GM13976 (cell line): ENCODE measurements around the gene TMEM217.
"Not testable (repeated sequence)": the region's sequence is repeated elsewhere in the genome, so short reads cannot be mapped to it uniquely, and the experiment has no call there.

Experiments used
- DNase-seq: peaks from one replicate; pipeline ENCODE4 v3.0.0; 2012; ENCODE audit warnings: low spot score
- CTCF ChIP-seq: IDR thresholded peaks from 2 replicates; pipeline ENCODE4 v1.5.1; 2012; ENCODE audit warnings: borderline replicate concordance, mild to moderate bottlenecking; ENCODE audit not compliant: insufficient read depth; ENCODE audit errors: extremely low read depth, missing control alignments, control extremely low read depth
- in situ Hi-C: fragments of 300-500 bp; cut with MboI; formaldehyde crosslinking; loops from one replicate; pipeline ENCODE4 v1.12.0; 2022; ENCODE audit warnings: low sequenced_read_pairs, mixed read lengths, inconsistent platforms; ENCODE audit not compliant: unreplicated experiment

The TMEM217 gene

GRCh38 chr6:37257634-37258404 is at the start of gene TMEM217, which contains the start of gene TBC1D22B:
TSS of gene TMEM217 (minus strand) at chr6:37258144. CDS start at chr6:37219030, 39,114 bp downstream.
TSS of gene TBC1D22B (plus strand) at chr6:37257772. CDS start at chr6:37257918, 146 bp downstream.
- peak; percentile 97 for DNase-seq
- in situ Hi-C loops, result no loop called here
- no peak for TF ChIP-seq CTCF

DNA sequence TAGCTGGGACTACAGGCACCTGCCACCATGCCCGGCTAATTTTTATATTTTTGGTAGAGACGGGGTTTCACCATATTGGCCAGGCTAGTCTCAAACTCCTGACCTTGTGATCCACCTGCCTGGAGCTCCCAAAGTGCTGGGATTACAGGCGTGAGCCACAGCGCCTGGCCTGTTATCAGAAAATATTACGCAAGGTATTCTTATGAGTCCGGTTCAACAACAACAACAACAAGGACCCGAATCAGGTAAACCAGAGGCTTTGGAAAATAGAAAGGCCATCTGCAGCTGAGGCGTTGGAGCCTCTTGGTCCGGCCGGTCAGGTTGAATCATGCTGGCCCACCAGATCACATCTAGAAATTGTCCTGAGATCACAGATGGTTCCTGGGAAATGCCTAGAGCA is 49.5 kb upstream of the TMEM217 start:
- in situ Hi-C loops, DNase-seq: not testable (repeated sequence)

DNA sequence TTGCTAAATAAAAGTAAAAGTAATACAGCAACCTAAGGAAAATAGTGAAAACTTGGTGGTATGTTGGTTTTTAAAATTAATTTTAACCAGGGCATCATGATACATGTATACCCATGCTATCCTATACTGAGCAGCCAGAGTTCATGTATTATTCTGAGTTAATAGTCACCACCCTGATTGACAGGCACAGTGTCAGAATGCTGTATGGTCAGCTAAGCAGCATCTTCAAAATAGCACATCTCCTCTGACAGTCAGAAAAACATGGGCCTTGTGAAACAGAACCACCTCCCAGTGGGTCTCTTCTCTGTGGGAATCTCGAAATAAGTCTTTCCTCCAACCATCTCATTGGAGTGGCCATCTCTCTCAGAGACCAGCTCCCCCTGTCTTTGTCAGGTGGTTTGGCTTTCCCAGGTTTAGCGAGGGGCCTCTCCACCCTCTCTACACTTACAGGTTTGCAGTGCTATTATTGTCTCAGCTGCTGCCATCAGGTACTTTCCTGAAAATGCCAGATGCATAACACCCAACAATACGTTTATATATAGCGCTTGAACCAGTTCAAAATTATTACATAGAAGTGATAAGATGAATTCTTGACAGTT is 48.8 kb upstream of the TMEM217 start:
- no peak for DNase-seq
- no peak for TF ChIP-seq CTCF
- in situ Hi-C loops, result no loop called here

DNA sequence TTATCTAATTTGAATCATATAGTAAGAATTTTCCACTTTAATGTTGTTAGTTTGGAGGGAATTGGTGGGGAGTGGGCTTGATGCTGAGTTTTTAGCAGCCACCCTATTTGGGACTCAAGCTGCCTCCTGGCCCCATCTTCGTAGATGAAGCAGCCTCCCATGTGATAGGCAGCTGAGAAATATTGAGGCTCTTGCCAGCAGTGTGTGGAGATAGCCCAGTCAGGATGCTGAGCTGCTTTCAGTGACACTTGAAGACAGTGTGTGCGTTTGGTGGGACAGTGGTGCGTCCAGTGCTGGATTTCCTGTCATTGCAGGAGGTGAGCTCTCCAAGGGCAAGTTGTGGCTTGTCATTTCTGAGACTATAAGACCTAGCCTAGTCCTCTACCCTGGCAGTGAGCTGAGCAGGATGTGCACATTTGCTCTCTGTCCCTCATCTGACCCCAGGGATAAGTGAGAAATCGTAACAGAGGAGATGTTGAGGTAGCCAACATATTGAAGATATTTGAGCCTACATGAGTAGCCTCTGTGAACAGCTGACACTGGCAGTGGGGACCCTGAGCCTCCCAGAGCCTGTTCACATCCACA is 48.0 kb upstream of the TMEM217 start:
- no peak for TF ChIP-seq CTCF
- in situ Hi-C loops, result no loop called here
- no peak for DNase-seq

- no peak for TF ChIP-seq CTCF
- DNase-seq, result no peak
- in situ Hi-C loops, result no loop called here
Observed at GRCh38 chr6:37304766-37305165, 46.8 kb upstream of the TMEM217 start.

- in situ Hi-C loops, result no loop called here
- peak; percentile 50 for DNase-seq
- peak; percentile 62 for TF ChIP-seq CTCF
Observed at GRCh38 chr6:37303891-37304503, 46.1 kb upstream of the TMEM217 start.

- in situ Hi-C loops, result no loop called here
- no peak for TF ChIP-seq CTCF
Observed at GRCh38 chr6:37303091-37303660, 45.2 kb upstream of the TMEM217 start.

More at GRCh38 chr6:37303091-37303660, 45.2 kb upstream of the TMEM217 start:
- no peak for DNase-seq
